ENCODE data around the gene SRSF1.

DNA sequence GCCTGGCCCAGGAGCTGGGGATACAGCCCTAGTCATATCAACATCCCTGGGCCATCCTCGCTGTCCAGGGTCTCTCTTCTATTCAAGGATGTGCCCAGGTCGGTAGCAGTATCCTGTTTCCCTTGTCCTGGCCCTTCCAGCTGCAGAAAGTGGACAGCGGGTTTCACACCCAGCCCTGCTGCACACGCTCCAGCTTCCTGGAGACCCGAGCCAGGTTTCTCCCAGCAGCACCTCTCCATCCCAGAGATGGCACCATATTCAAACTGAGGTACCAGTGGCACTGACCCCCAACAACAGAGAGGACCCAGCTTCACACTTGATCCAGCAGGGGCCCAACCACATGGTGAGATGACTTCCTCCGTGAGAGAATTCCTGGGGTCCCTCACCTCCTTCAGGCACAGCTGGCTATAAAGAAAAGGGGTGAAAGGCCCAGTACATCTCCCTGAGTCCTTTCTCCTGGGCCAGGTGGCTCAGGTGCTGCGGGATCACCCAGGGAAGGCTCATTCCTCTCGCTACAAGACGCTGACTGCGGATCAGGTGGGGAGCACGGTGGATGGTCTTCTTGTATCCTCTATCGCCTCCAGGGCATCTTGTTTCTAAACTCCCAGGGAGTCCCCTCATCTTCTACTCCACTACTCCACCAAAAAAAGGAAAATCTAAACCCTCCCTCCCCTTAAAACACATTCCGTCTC, 53.2 kb downstream of the SRSF1 start:
- TF ChIP-seq, protein P1, sequence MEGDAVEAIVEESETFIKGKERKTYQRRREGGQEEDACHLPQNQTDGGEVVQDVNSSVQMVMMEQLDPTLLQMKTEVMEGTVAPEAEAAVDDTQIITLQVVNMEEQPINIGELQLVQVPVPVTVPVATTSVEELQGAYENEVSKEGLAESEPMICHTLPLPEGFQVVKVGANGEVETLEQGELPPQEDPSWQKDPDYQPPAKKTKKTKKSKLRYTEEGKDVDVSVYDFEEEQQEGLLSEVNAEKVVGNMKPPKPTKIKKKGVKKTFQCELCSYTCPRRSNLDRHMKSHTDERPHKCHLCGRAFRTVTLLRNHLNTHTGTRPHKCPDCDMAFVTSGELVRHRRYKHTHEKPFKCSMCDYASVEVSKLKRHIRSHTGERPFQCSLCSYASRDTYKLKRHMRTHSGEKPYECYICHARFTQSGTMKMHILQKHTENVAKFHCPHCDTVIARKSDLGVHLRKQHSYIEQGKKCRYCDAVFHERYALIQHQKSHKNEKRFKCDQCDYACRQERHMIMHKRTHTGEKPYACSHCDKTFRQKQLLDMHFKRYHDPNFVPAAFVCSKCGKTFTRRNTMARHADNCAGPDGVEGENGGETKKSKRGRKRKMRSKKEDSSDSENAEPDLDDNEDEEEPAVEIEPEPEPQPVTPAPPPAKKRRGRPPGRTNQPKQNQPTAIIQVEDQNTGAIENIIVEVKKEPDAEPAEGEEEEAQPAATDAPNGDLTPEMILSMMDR (IDR thresholded peaks at IDR 0.05): no peak
- TF ChIP-seq KDM5A (IDR thresholded peaks at IDR 0.05) (no peak), CBX8 (IDR thresholded peaks at IDR 0.05) (no peak), HOXA7 (CRISPR knock-in tag; IDR thresholded peaks at IDR 0.05) (no peak), HOXB5 (CRISPR knock-in tag; IDR thresholded peaks at IDR 0.05) (no peak), RCOR1 (IDR thresholded peaks at IDR 0.05; ENCODE audit: low read depth, low read length) (no peak), MAFK (IDR thresholded peaks at IDR 0.05; ENCODE audit: partially characterized antibody) (no peak), EHF (CRISPR knock-in tag; IDR thresholded peaks at IDR 0.05) (no peak), POLR2A (IDR thresholded peaks at IDR 0.05; ENCODE audit: low read length) (peak; percentile 27; the same call in 1 of the 2 replicates), TP53 (CRISPR knock-in tag; IDR thresholded peaks at IDR 0.05) (no peak)
- TF ChIP-seq, protein P2, sequence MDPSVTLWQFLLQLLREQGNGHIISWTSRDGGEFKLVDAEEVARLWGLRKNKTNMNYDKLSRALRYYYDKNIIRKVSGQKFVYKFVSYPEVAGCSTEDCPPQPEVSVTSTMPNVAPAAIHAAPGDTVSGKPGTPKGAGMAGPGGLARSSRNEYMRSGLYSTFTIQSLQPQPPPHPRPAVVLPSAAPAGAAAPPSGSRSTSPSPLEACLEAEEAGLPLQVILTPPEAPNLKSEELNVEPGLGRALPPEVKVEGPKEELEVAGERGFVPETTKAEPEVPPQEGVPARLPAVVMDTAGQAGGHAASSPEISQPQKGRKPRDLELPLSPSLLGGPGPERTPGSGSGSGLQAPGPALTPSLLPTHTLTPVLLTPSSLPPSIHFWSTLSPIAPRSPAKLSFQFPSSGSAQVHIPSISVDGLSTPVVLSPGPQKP (IDR thresholded peaks at IDR 0.05; ENCODE audit: low read depth, low read length): no peak
- TF ChIP-seq, protein P3, sequence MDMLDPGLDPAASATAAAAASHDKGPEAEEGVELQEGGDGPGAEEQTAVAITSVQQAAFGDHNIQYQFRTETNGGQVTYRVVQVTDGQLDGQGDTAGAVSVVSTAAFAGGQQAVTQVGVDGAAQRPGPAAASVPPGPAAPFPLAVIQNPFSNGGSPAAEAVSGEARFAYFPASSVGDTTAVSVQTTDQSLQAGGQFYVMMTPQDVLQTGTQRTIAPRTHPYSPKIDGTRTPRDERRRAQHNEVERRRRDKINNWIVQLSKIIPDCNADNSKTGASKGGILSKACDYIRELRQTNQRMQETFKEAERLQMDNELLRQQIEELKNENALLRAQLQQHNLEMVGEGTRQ (IDR thresholded peaks at IDR 0.05): no peak
